GM12874 (cell line): ENCODE results near the gene WASF2.

Experiments used
- TF ChIP-seq, protein P1 (sequence below): IDR thresholded peaks from 2 replicates; pipeline ENCODE4 v1.5.1; 2011; ENCODE audit warnings: low read depth, mild to moderate bottlenecking, control low read depth, low read length, moderate library complexity; ENCODE audit not compliant: insufficient read depth

Gene WASF2

DNA sequence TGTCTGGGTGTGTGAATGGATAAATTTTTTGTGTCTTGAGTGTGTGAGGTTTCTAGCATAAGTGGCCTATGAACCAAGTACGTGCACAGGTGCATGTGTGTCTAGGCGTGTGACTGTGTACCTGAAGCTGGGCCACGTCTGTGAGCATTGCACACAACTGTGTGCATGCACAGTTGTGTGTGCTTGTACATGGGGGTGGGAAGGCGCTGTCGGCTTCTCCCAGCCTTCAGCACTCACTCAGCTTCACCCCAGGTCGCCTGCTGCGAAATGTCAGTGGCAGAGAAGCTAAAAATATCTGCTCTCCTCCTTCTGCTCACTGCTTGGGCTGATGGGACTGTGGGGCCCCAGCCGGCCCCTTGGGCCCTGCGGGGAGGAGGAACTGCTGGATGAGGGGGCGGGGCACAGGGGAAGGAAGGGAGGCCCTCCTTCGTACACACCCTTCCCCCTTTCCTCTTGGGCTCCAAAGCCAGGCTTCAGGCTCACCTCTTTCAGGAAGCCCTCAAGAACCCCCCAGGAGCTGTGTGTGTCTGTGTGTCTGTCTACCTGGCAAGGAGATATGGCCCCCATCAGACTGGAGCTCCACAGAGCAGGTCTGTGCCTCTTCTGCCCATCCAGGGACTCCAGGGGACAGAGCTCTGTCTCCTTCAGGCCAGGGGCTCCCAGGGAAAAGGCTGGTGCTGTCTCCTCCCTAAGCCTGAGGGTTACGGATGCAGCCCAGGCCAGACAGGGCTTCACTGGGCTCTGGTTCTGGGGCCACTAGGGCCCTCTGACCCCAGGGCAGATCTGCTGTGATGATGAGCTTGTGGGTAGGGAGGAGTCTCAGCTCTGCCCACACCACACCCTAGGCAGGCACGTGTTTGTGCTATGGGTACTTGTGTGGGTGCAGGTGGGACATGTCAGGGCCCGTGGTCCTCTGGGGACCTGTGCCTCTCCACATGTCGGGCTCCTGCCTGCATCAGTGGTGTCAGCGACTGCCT is 35.6 kb upstream of the WASF2 start:
- TF ChIP-seq, protein P1, sequence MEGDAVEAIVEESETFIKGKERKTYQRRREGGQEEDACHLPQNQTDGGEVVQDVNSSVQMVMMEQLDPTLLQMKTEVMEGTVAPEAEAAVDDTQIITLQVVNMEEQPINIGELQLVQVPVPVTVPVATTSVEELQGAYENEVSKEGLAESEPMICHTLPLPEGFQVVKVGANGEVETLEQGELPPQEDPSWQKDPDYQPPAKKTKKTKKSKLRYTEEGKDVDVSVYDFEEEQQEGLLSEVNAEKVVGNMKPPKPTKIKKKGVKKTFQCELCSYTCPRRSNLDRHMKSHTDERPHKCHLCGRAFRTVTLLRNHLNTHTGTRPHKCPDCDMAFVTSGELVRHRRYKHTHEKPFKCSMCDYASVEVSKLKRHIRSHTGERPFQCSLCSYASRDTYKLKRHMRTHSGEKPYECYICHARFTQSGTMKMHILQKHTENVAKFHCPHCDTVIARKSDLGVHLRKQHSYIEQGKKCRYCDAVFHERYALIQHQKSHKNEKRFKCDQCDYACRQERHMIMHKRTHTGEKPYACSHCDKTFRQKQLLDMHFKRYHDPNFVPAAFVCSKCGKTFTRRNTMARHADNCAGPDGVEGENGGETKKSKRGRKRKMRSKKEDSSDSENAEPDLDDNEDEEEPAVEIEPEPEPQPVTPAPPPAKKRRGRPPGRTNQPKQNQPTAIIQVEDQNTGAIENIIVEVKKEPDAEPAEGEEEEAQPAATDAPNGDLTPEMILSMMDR = no peak

GRCh38 chr1:27523337-27524020 is 33.5 kb upstream of the WASF2 start:
- TF ChIP-seq, protein P1 = no peak

DNA sequence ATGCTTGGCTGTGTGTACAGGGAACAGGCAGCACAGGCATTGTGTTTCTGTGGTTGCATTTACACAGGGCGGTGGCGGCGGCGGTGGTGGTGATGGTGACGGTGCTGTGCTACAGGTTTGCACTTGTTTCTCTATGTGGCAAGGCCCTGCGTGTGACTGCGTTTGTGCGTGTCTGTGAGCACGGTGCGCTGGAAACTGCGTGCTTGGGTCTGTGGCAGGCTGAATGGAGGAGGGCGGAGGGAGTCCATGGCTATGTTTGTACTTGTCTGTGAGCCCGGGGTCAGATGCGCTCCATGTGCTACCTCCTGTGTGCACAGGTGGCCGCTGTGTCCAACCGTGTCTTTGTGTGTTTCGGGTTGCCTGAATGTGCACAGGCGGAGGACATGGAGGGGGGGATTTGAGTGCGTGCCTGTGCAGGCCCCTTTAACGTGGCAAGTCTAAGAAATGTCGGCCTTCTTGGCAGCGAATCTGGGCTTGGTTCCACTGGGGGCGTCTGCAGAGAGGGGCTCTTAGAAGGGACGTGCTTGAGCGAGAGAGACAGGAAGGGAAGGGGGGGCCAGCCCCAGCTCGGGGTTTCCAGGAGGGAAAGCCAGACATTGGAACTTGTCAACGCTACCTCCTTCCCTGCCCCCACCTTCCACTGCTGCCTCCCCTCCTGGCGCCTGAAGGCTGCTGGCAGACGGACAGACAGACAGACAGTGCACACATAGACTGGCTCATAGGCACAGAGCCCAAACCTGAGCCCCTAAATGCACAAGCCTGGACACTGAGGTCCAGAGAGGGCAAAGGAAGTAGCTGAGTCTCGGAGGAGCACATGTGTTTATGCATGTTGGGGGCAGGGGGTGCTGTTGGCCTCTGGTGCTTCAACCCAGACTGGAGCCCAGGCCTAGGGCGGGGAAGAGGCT is 32.7 kb upstream of the WASF2 start:
- TF ChIP-seq, protein P1 = peak; percentile 46

- TF ChIP-seq, protein P1 = no peak
These were observed 32.0 kb upstream of the WASF2 start for GRCh38 chr1:27521861-27522431.

DNA sequence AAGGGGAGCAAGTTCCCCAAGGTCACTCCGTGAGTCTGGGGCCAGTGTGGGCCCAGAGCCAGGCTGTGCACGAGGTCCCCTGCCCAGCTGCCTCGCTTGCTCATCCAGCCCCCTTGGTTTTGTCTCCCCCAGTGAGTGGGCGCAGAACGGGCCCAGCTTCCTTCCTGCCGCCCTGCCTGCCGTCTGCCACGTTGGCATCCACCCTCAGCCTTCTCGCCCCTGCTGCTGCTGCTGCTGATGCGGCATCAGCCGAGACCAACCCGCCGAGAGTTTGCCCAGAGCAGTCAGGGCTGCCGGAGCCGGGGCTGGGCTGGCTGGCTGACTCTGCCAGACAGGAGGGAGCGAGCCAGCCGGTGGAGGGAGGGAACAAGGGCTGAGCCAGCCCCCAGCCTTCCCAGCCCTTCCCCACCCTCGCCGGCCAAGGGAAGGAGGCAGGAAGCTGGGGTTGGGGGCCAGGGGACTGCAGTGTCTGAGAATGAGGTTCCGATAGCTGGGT is 31.4 kb upstream of the WASF2 start:
- TF ChIP-seq, protein P1 = no peak

DNA sequence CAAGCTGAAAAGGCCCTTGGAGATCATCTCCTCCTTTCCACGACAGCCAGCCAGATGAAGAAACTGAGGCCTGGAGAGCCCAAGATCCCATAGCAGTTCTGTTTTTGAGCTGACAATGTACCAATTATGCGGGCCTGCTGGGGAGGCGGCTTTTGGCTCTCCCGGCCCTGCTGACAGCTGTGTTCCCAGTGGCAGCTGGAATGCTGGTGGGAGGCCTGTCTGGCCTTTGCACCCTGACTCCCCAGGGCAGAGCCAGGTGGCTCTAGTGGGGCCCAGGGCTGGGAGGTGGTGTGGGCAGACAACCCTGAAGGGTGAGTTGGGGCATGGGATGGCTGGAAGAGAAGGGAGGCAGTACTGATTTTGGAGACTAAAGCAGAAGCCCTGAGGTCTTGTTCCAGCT is 30.7 kb upstream of the WASF2 start:
- TF ChIP-seq, protein P1 = no peak
